GM10847 (cell line): ENCODE data around the gene OSBPL3.

Source experiments
- POLR2A ChIP-seq: IDR thresholded peaks from 2 replicates; pipeline ENCODE4 v1.6.1; 2011; ENCODE audit not compliant: insufficient read length; ENCODE audit errors: extremely low read depth

The OSBPL3 gene

GRCh38 chr7:24808518-24808917, 171.5 kb downstream of the OSBPL3 start:
- TF ChIP-seq POLR2A: no peak

GRCh38 chr7:24802300-24802699, 177.7 kb downstream of the OSBPL3 start:
- TF ChIP-seq POLR2A: no peak

GRCh38 chr7:24801883-24802282, 178.1 kb downstream of the OSBPL3 start:
- no peak for TF ChIP-seq POLR2A

- TF ChIP-seq POLR2A: no peak
These were observed 179.3 kb downstream of the OSBPL3 start for GRCh38 chr7:24800667-24801066.

GRCh38 chr7:24800073-24800472, 179.9 kb downstream of the OSBPL3 start:
- no peak for TF ChIP-seq POLR2A

GRCh38 chr7:24799506-24799905, 180.5 kb downstream of the OSBPL3 start:
- TF ChIP-seq POLR2A: no peak

GRCh38 chr7:24798261-24798660, 181.7 kb downstream of the OSBPL3 start:
- TF ChIP-seq POLR2A: no peak

GRCh38 chr7:24797270-24797669, 182.7 kb downstream of the OSBPL3 start:
- no peak for TF ChIP-seq POLR2A

GRCh38 chr7:24795407-24795767, 184.6 kb downstream of the OSBPL3 start:
- no peak for TF ChIP-seq POLR2A

GRCh38 chr7:24793982-24794648, 185.9 kb downstream of the OSBPL3 start:
- no peak for TF ChIP-seq POLR2A

GRCh38 chr7:24788961-24789576, 190.9 kb downstream of the OSBPL3 start:
- no peak for TF ChIP-seq POLR2A

- no peak for TF ChIP-seq POLR2A
These were observed 191.9 kb downstream of the OSBPL3 start for GRCh38 chr7:24788075-24788474.

GRCh38 chr7:24786941-24787340, 193.0 kb downstream of the OSBPL3 start:
- no peak for TF ChIP-seq POLR2A

GRCh38 chr7:24786306-24786705, 193.7 kb downstream of the OSBPL3 start:
- TF ChIP-seq POLR2A: no peak

GRCh38 chr7:24784277-24784676, 195.7 kb downstream of the OSBPL3 start:
- no peak for TF ChIP-seq POLR2A

GRCh38 chr7:24783698-24784097, 196.3 kb downstream of the OSBPL3 start:
- TF ChIP-seq POLR2A: no peak

GRCh38 chr7:24781106-24781505, 198.9 kb downstream of the OSBPL3 start:
- TF ChIP-seq POLR2A: no peak
